GM12878 (cell line): Measurements from ENCODE around the gene CPT1C. TPM values are rescaled to one million over a fixed set of nuclear protein-coding genes. Genes with fewer than 3 reads are reported as not detected.

Source experiments
- ATAC-seq: fragments of 200-7000 bp; cut with Tn5 transposase; 3 replicates; pipeline ENCODE4 v1.9.1; 2020; ENCODE audit warnings: mild to moderate bottlenecking, moderate library complexity
- BruUV-seq: library from RNA; stranded (reverse); fragments of 400-500 nt; replicated peaks from 2 replicates; lab custom pipeline; 2021; lab: Mats Ljungman, UMichigan
- CTCF ChIA-PET: fragments of 300-600 bp; sonication (Branson Sonifier 250); formaldehyde crosslinking; extraction: SDS; loops from one replicate; lab custom pipeline; 2021; ENCODE audit warnings: inconsistent platforms; lab: Yijun Ruan, JAX
- POLR2A ChIA-PET: fragments of 350-600 bp; formaldehyde crosslinking; extraction: SDS; loops from one replicate; lab custom pipeline; 2021; ENCODE audit warnings: inconsistent platforms; lab: Charles Lee
- RAD21 ChIA-PET: fragments of 300-600 bp; sonication (Branson Sonifier 250); formaldehyde crosslinking; loops from one replicate; lab custom pipeline; 2023; ENCODE audit warnings: antibody characterized with exemption; ENCODE audit not compliant: unreplicated experiment; lab: Charles Lee
- SMC1A ChIA-PET: fragments of 300-600 bp; sonication (Branson Sonifier 250); formaldehyde crosslinking; loops from one replicate; lab custom pipeline; 2023; ENCODE audit not compliant: unreplicated experiment, uncharacterized antibody; lab: Charles Lee
- DNase-seq: peaks from one replicate; pipeline ENCODE4 v3.0.0-alpha.2; 2011; ENCODE audit warnings: low read depth, low spot score
- FAIRE-seq: peaks from 3 replicates; lab custom pipeline; 2011; peaks lifted over from hg19 to GRCh38; lab: Jason Lieb, UNC
- H2AFZ ChIP-seq: 2 replicates; pipeline ENCODE4 v1.6.0; 2011; ENCODE audit warnings: low read depth, low read length, control low read depth; ENCODE audit not compliant: control insufficient read depth
- H3K27ac ChIP-seq: 2 replicates; pipeline ENCODE4 v1.5.1; 2011; ENCODE audit warnings: control low read depth; ENCODE audit not compliant: control insufficient read depth, insufficient read depth
- H3K27me3 ChIP-seq, 2 experiments: replicated peaks in 1 of 2; 2 replicates each; pipeline versions ENCODE4 v1.6.0 to v1.6.1; 2011; ENCODE audit warnings: low read length in 1 of 2; ENCODE audit not compliant: control insufficient read depth in 2 of 2, insufficient read depth in 2 of 2
- H3K36me3 ChIP-seq, 2 experiments: 2 replicates each; pipeline ENCODE4 v1.5.1; 2011; ENCODE audit warnings: low read length in 1 of 2; ENCODE audit not compliant: control insufficient read depth in 2 of 2, insufficient read depth in 2 of 2
- H3K4me1 ChIP-seq: 2 replicates; pipeline ENCODE4 v1.6.1; 2011; ENCODE audit warnings: mild to moderate bottlenecking, low read length, moderate library complexity, mixed read lengths; ENCODE audit not compliant: control insufficient read depth, insufficient read depth
- H3K4me2 ChIP-seq: 2 replicates; pipeline ENCODE4 v1.6.0; 2011; ENCODE audit warnings: control low read depth; ENCODE audit not compliant: control insufficient read depth, insufficient read depth
- H3K4me3 ChIP-seq: fragments of 200-600 bp; sonication (generic); 2 replicates; pipeline ENCODE4 v1.5.1; 2016
- H3K79me2 ChIP-seq: 2 replicates; pipeline ENCODE4 v1.6.0; 2011; ENCODE audit warnings: low read length; ENCODE audit not compliant: control insufficient read depth, insufficient read depth
- H3K9ac ChIP-seq: 2 replicates; pipeline ENCODE4 v1.8.0; 2011; ENCODE audit warnings: low read length, control low read depth, mixed read lengths; ENCODE audit not compliant: control insufficient read depth, insufficient read depth
- H3K9me3 ChIP-seq: replicated peaks from 3 replicates; pipeline ENCODE4 v1.5.1; 2011; ENCODE audit warnings: mild to moderate bottlenecking, low read length; ENCODE audit not compliant: control insufficient read depth, insufficient read depth
- H4K20me1 ChIP-seq: 2 replicates; pipeline ENCODE4 v1.6.0; 2011; ENCODE audit not compliant: control insufficient read depth, insufficient read depth
- MTA2 ChIP-seq: fragments of 450-650 bp; IDR thresholded peaks from 2 replicates; pipeline ENCODE4 v1.6.1; 2016; ENCODE audit warnings: low read depth, mild to moderate bottlenecking, moderate library complexity
- PAX8 ChIP-seq: fragments of 450-650 bp; IDR thresholded peaks from 2 replicates; pipeline ENCODE4 v1.6.1; 2017; ENCODE audit warnings: mild to moderate bottlenecking, moderate library complexity
- POLR2AphosphoS2 ChIP-seq: IDR thresholded peaks from 2 replicates; pipeline ENCODE4 v1.6.1; 2011; ENCODE audit warnings: low read depth, mild to moderate bottlenecking, low read length, improper control_type of control experiment, moderate library complexity
- WGBS: methylation state at CpG from one replicate; pipeline ENCODE4 v1.1.6; 2016; ENCODE audit warnings: low lambda C conversion rate; ENCODE audit not compliant: insufficient replicate concordance, insufficient coverage; ENCODE audit errors: missing lambda C conversion rate; 5-methylcytosine and 5-hydroxymethylcytosine counted together
- in situ Hi-C: fragments of 300-500 bp; cut with MboI; formaldehyde crosslinking; loops from 9 replicates; pipeline ENCODE4 v1.14.3; 2018; ENCODE audit warnings: mixed read lengths
- intact Hi-C: fragments of 100-400 bp; cut with micrococcal nuclease; formaldehyde crosslinking; loops from one replicate; pipeline ENCODE4 v1.14.2; 2022; ENCODE audit not compliant: unreplicated experiment
- polyA plus RNA-seq, 11 experiments: library from polyadenylated mRNA; depleted of rRNA in 4 of 11; unstranded in 6 of 11; stranded (reverse) in 5 of 11; fragments of >200 nt; fragmentation: Nextera tagmentation in 4 of 11; fragmentation: Illumina TruSeq in 1 of 11; extraction: Ambion mirVana in 4 of 11; extraction: Trizol in 1 of 11; gene quantifications; 1 replicate in 1 of 11; 2 replicates in 10 of 11; pipeline versions ENCODE4 v1.2.1 to v1.2.3, GENCODE V29; 2011 to 2016; ENCODE audit warnings: inconsistent platforms in 2 of 11, missing spikeins in 2 of 11, low read depth in 1 of 11
- total RNA-seq, 4 experiments: library from RNA; depleted of rRNA in 3 of 4; stranded (reverse); fragments of >200 nt in 3 of 4; fragmentation: Illumina TruSeq in 1 of 4; extraction: Trizol in 1 of 4; gene quantifications; 2 replicates each; pipeline versions ENCODE4 v1.2.1 to v1.2.3, GENCODE V29; 2013 to 2021
- TF ChIP-seq, protein P1 (sequence below): fragments of 450-650 bp; IDR thresholded peaks from 2 replicates; pipeline ENCODE4 v1.6.1; 2017; ENCODE audit warnings: mild to moderate bottlenecking, moderate library complexity
- TF ChIP-seq, protein P2 (sequence below): fragments of 450-650 bp; IDR thresholded peaks from 2 replicates; pipeline ENCODE4 v1.6.1; 2014; ENCODE audit warnings: mild to moderate bottlenecking
- TF ChIP-seq, protein P3 (sequence below): IDR thresholded peaks from 2 replicates; pipeline ENCODE4 v1.6.1; 2012; ENCODE audit warnings: mild to moderate bottlenecking, low read depth, low read length

Gene CPT1C
- total and polyA plus RNA-seq, 10 of the 15 experiments (the other 5 are each of a cell fraction or from before 2014, with no cell fraction given): 0.04 to 0.56 (median 0.21) TPM; not detected in 3

DNA sequence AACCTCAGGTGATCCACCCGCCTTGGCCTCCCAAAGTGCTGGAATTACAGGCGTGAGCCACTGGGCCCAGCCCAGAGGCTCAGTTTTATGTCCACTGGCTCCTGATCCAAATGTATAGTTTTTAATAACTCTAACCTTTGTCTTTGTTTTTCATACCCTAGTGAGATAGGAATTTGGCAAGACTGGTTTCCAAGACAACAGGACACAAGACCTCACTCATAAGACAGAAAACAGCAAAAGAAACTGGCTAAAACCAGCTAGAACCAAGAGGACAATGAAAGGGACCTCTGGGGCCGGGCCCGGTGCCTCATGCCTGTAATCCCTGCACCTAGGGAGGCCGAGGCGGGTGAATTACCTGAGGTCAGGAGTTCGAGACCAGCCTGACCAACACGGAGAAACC is 27.6 kb downstream of the CPT1C start:
- 72% methylated on average over 8 of the region's 8 CpGs for WGBS
- Histone ChIP-seq H2AFZ (no peak overlapping the region), H3K36me3 (no peaks in the 10 kb centered on the region), H3K27me3 (no peaks in the 10 kb centered on the region), H3K27ac (no peak overlapping the region), H4K20me1 (no peaks in the 10 kb centered on the region), H3K4me1 (no peaks in the 10 kb centered on the region)
- FAIRE-seq (no peak), ATAC-seq (no peak)
- CTCF ChIA-PET: interaction anchor here (1.0 to 1.5 kb wide), 6 partner anchors 14 to 211 kb away, joined by 3 to 7 read pairs (median 4); partner anchors contain the start of gene NUP62
- RAD21 ChIA-PET: interaction anchor here (0.7 to 1.8 kb wide), 3 partner anchors 48 to 95 kb away, joined by 3 to 4 read pairs (median 3); partner anchors contain the start of gene AP2A1
- SMC1A ChIA-PET: no interaction called here
- intact Hi-C loops (no loop called here), in situ Hi-C loops (no loop called here)
- BruUV-seq: no TSS peak
- TF ChIP-seq PAX8 (no peak), POLR2AphosphoS2 (no peak), MTA2 (no peak)
- TF ChIP-seq, protein P1, sequence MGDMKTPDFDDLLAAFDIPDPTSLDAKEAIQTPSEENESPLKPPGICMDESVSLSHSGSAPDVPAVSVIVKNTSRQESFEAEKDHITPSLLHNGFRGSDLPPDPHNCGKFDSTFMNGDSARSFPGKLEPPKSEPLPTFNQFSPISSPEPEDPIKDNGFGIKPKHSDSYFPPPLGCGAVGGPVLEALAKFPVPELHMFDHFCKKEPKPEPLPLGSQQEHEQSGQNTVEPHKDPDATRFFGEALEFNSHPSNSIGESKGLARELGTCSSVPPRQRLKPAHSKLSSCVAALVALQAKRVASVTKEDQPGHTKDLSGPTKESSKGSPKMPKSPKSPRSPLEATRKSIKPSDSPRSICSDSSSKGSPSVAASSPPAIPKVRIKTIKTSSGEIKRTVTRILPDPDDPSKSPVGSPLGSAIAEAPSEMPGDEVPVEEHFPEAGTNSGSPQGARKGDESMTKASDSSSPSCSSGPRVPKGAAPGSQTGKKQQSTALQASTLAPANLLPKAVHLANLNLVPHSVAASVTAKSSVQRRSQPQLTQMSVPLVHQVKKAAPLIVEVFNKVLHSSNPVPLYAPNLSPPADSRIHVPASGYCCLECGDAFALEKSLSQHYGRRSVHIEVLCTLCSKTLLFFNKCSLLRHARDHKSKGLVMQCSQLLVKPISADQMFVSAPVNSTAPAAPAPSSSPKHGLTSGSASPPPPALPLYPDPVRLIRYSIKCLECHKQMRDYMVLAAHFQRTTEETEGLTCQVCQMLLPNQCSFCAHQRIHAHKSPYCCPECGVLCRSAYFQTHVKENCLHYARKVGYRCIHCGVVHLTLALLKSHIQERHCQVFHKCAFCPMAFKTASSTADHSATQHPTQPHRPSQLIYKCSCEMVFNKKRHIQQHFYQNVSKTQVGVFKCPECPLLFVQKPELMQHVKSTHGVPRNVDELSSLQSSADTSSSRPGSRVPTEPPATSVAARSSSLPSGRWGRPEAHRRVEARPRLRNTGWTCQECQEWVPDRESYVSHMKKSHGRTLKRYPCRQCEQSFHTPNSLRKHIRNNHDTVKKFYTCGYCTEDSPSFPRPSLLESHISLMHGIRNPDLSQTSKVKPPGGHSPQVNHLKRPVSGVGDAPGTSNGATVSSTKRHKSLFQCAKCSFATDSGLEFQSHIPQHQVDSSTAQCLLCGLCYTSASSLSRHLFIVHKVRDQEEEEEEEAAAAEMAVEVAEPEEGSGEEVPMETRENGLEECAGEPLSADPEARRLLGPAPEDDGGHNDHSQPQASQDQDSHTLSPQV: no peak
- TF ChIP-seq, protein P2, sequence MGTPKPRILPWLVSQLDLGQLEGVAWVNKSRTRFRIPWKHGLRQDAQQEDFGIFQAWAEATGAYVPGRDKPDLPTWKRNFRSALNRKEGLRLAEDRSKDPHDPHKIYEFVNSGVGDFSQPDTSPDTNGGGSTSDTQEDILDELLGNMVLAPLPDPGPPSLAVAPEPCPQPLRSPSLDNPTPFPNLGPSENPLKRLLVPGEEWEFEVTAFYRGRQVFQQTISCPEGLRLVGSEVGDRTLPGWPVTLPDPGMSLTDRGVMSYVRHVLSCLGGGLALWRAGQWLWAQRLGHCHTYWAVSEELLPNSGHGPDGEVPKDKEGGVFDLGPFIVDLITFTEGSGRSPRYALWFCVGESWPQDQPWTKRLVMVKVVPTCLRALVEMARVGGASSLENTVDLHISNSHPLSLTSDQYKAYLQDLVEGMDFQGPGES: no peak
- TF ChIP-seq, protein P3, sequence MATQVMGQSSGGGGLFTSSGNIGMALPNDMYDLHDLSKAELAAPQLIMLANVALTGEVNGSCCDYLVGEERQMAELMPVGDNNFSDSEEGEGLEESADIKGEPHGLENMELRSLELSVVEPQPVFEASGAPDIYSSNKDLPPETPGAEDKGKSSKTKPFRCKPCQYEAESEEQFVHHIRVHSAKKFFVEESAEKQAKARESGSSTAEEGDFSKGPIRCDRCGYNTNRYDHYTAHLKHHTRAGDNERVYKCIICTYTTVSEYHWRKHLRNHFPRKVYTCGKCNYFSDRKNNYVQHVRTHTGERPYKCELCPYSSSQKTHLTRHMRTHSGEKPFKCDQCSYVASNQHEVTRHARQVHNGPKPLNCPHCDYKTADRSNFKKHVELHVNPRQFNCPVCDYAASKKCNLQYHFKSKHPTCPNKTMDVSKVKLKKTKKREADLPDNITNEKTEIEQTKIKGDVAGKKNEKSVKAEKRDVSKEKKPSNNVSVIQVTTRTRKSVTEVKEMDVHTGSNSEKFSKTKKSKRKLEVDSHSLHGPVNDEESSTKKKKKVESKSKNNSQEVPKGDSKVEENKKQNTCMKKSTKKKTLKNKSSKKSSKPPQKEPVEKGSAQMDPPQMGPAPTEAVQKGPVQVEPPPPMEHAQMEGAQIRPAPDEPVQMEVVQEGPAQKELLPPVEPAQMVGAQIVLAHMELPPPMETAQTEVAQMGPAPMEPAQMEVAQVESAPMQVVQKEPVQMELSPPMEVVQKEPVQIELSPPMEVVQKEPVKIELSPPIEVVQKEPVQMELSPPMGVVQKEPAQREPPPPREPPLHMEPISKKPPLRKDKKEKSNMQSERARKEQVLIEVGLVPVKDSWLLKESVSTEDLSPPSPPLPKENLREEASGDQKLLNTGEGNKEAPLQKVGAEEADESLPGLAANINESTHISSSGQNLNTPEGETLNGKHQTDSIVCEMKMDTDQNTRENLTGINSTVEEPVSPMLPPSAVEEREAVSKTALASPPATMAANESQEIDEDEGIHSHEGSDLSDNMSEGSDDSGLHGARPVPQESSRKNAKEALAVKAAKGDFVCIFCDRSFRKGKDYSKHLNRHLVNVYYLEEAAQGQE: no peak
- TF ChIP-seq, all 136 proteins: peak for 0
- Histone ChIP-seq H3K9me3 (no peaks in the 10 kb centered on the region; the same call in 2 of the 3 replicates), H3K4me3 (no peak overlapping the region), H3K9ac (no peak overlapping the region), H3K4me2 (no peak overlapping the region), H3K79me2 (no peaks in the 10 kb centered on the region)
- no peak for DNase-seq
- POLR2A ChIA-PET: interaction anchor here (0.7 to 1.1 kb wide), 2 partner anchors 41 to 132 kb away, joined by 3 read pairs; partner anchors contain the start of gene PTOV1
